SK-N-SH (cell line): ENCODE data around the gene ZEB1.

Source experiments
- CTCF ChIP-seq: fragments of 200-600 bp; sonication (generic); IDR thresholded peaks from 2 replicates; pipeline ENCODE4 v1.6.1; 2017; ENCODE audit warnings: antibody characterized with exemption, mild to moderate bottlenecking, moderate library complexity
- YY1 ChIP-seq: IDR thresholded peaks from 2 replicates; pipeline ENCODE4 v1.4.0; 2012; ENCODE audit warnings: low read depth, mild to moderate bottlenecking
- ZBTB33 ChIP-seq: IDR thresholded peaks from 2 replicates; pipeline ENCODE4 v1.4.0; 2012; ENCODE audit warnings: low read depth, borderline replicate concordance
- TF ChIP-seq, protein P1 (sequence below): IDR thresholded peaks from 2 replicates; pipeline ENCODE4; 2012

DNA sequence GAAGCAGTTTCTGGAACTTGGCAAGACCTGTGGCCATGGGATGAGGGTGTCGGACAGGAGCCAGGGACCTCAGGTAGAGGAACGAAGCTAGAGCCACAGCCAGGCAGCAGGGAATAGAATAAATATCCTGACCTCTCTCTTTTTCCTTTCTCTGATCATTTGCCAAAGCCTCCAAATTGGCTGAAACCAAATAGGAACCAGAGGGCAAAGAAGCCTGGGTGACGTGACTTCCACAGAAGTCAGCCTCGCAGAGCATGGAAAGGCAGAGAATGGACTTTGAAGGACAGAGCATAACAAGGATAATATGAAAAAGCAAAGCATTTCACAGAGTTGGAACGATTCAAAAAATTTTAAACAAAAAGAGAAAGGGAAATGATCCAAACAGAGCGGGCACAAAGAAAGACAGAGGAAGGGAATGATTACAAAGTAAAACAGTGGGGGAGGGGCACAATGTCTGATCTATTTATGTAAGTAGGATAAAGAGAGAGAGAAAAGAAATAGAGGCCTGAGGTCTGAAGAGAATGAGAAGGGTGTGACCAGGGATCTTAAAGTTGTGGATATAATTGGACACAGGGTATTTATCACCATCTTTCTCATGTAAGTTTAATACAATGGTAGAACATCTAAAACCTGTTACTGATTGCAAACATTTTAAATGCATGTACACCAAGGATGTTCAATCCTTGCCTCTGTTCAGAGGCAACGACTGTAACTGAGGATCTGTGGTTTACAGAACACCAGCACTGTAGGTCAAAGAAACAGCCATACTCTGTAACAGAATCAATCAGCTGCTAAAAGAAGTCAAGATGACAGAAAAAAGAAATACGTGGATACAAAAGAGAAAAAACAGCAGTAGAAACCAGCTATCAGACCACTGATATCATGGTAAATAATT lies 4.5 kb upstream of the ZEB1 start:
- TF ChIP-seq ZBTB33 (no peak), YY1 (no peak), CTCF (no peak)
- TF ChIP-seq, protein P1, sequence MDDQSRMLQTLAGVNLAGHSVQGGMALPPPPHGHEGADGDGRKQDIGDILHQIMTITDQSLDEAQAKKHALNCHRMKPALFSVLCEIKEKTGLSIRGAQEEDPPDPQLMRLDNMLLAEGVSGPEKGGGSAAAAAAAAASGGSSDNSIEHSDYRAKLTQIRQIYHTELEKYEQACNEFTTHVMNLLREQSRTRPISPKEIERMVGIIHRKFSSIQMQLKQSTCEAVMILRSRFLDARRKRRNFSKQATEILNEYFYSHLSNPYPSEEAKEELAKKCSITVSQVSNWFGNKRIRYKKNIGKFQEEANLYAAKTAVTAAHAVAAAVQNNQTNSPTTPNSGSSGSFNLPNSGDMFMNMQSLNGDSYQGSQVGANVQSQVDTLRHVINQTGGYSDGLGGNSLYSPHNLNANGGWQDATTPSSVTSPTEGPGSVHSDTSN, result no peak
